GM12878 (cell line): Measurements from ENCODE around the gene CCDC85A.

Experiments
- ASH2L ChIP-seq: fragments of 300-600, 200-600 bp; sonication (generic); IDR thresholded peaks from 2 replicates; pipeline ENCODE4 v1.6.1; 2017; ENCODE audit warnings: low read depth, mild to moderate bottlenecking, borderline replicate concordance
- BCL3 ChIP-seq: IDR thresholded peaks from 2 replicates; pipeline ENCODE4 v1.6.1; 2011; ENCODE audit warnings: borderline replicate concordance, low read depth, mild to moderate bottlenecking, moderate library complexity, low read length; ENCODE audit not compliant: insufficient read depth, poor library complexity, severe bottlenecking
- CHD4 ChIP-seq: fragments of 200-600 bp; sonication (generic); IDR thresholded peaks from 2 replicates; pipeline ENCODE4 v1.6.1; 2016; ENCODE audit warnings: mild to moderate bottlenecking
- CTCF ChIP-seq, 3 experiments: IDR thresholded peaks in 2 of 3; conservative IDR thresholded peaks in 1 of 3; 2 replicates each; pipeline ENCODE4 v1.5.1; 2011; ENCODE audit warnings: low read depth in 3 of 3, low read length in 3 of 3, mild to moderate bottlenecking in 3 of 3, control low read depth in 2 of 3, moderate library complexity in 2 of 3, inconsistent platforms in 1 of 3, mixed read lengths in 1 of 3; ENCODE audit not compliant: control insufficient read depth in 2 of 3, insufficient read depth in 1 of 3; ENCODE audit errors: extremely low read depth in 1 of 3
- HCFC1 ChIP-seq: fragments of 150-350 bp; IDR thresholded peaks from 2 replicates; pipeline ENCODE4 v1.6.1; 2014; ENCODE audit warnings: low read length
- MTA2 ChIP-seq: fragments of 450-650 bp; IDR thresholded peaks from 2 replicates; pipeline ENCODE4 v1.6.1; 2016; ENCODE audit warnings: low read depth, mild to moderate bottlenecking, moderate library complexity
- POLR2A ChIP-seq: IDR thresholded peaks from 2 replicates; pipeline ENCODE4 v1.6.1; 2011; ENCODE audit warnings: low read depth, mild to moderate bottlenecking, low read length
- POLR2AphosphoS5 ChIP-seq: IDR thresholded peaks from 2 replicates; pipeline ENCODE4 v1.6.1; 2011; ENCODE audit warnings: mild to moderate bottlenecking, low read length, inconsistent platforms
- SREBF2 ChIP-seq: IDR thresholded peaks from 2 replicates; pipeline ENCODE4 v1.6.1; 2012; ENCODE audit warnings: mild to moderate bottlenecking, low read length
- SUZ12 ChIP-seq: fragments of 200-600 bp; sonication (generic); IDR thresholded peaks from one replicate; pipeline ENCODE4 v1.6.1; 2018; ENCODE audit warnings: antibody characterized with exemption, mild to moderate bottlenecking; ENCODE audit not compliant: unreplicated experiment
- TAF1 ChIP-seq: IDR thresholded peaks from 2 replicates; pipeline ENCODE4 v1.6.1; 2011; ENCODE audit warnings: mild to moderate bottlenecking, low read depth, low read length, borderline replicate concordance
- TCF3 ChIP-seq: IDR thresholded peaks from 2 replicates; pipeline ENCODE4 v1.6.1; 2012; ENCODE audit warnings: low read depth, mild to moderate bottlenecking, low read length, borderline replicate concordance; ENCODE audit not compliant: insufficient read depth
- YY1 ChIP-seq: IDR thresholded peaks from 2 replicates; pipeline ENCODE4 v1.6.1; 2011; ENCODE audit warnings: low read depth, mild to moderate bottlenecking, low read length

- TF ChIP-seq TCF3 (no peak), POLR2AphosphoS5 (no peak), BCL3 (no peak), SUZ12 (no peak), CTCF (IDR thresholded peaks at IDR 0.05 in 2 of 3, conservative IDR thresholded peaks at IDR 0.05 in 1 of 3; ENCODE audit: control insufficient read depth in 2 of 3, extremely low read depth in 1 of 3, insufficient read depth in 1 of 3, low read depth in 3 of 3, low read length in 3 of 3) (no peak), MTA2 (no peak), YY1 (no peak), POLR2A (no peak), CHD4 (no peak), HCFC1 (no peak), ASH2L (no peak), SREBF2 (no peak), TAF1 (no peak)
Observed at GRCh38 chr2:56266761-56267414, 83.1 kb downstream of the CCDC85A start.
